MG63 (cell line): ENCODE results near the gene DUSP8. TPM values are rescaled to one million over a fixed set of nuclear protein-coding genes. Genes with fewer than 3 reads are reported as not detected.

Source experiments
- DNase-seq: peaks from one replicate; pipeline ENCODE4 v3.0.0-alpha.2; 2020
- H3K27me3 ChIP-seq: fragments of 250-450 bp; sonication (Bioruptor Pico); 2 replicates; pipeline ENCODE4 v1.5.1; 2020; ENCODE audit warnings: mild to moderate bottlenecking, moderate library complexity
- H3K36me3 ChIP-seq: fragments of 250-450 bp; sonication (Bioruptor Pico); 2 replicates; pipeline ENCODE4 v1.5.1; 2020; ENCODE audit warnings: mild to moderate bottlenecking, moderate library complexity
- H3K4me3 ChIP-seq: fragments of 250-450 bp; sonication (Bioruptor Pico); 2 replicates; pipeline ENCODE4 v1.5.1; 2020; ENCODE audit warnings: mild to moderate bottlenecking, moderate library complexity
- H3K9me3 ChIP-seq: fragments of 250-450 bp; sonication (Bioruptor Pico); 2 replicates; pipeline ENCODE4 v1.5.1; 2020; ENCODE audit warnings: mild to moderate bottlenecking, moderate library complexity
- total RNA-seq: library from RNA; depleted of rRNA; stranded (reverse); fragments of >200 nt; shearing (Covaris generic); gene quantifications from 2 replicates; pipeline ENCODE4 v1.2.3, GENCODE V29; 2014; ENCODE audit warnings: low replicate concordance

The DUSP8 gene
- total RNA-seq, 1 experiment from 2014 or later: 4.5 TPM

- H3K27me3 ChIP-seq: no peaks in the 10 kb centered on the region
- no peak overlapping the region for H3K4me3 ChIP-seq
- peaks cover 15% of the 10 kb centered on the region for H3K36me3 ChIP-seq
- no peaks in the 10 kb centered on the region for H3K9me3 ChIP-seq
- DNase-seq: no peak
These were observed 10.8 kb downstream of the DUSP8 start for GRCh38 chr11:1561266-1561665.

DNA sequence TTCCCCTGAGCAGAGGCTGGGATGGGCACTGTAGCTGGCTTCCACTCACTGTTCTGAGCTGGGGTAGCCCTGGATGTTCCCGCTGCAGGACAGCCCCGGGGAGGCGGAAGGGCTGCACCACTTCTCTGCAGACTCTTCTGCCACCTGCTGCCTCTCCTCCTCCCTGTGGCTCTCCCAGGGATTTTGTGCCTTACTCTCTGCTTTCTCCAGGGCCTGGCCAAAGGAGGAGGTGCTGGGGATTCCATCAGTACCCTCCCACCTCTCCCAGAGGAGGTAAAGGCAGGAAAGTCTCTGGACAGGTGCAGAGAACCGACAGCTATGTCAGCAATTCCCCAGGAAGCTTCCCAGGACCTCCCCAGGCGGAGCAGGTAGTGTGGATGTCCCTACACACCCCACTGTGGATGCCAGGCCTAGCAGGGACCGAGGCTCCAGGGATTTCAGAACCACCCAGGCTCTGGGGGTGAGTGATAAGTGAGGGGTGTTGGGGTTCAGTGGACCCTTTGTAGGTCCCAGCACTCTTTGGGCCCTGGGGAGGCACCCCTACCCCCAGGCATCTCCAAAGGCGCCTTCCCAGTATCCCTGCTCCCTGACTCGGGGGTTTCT is 11.3 kb downstream of the DUSP8 start:
- H3K9me3 ChIP-seq: no peaks in the 10 kb centered on the region
- H3K4me3 ChIP-seq: no peak overlapping the region
- H3K27me3 ChIP-seq: no peaks in the 10 kb centered on the region
- no peak for DNase-seq
- H3K36me3 ChIP-seq: peaks cover 15% of the 10 kb centered on the region

DNA sequence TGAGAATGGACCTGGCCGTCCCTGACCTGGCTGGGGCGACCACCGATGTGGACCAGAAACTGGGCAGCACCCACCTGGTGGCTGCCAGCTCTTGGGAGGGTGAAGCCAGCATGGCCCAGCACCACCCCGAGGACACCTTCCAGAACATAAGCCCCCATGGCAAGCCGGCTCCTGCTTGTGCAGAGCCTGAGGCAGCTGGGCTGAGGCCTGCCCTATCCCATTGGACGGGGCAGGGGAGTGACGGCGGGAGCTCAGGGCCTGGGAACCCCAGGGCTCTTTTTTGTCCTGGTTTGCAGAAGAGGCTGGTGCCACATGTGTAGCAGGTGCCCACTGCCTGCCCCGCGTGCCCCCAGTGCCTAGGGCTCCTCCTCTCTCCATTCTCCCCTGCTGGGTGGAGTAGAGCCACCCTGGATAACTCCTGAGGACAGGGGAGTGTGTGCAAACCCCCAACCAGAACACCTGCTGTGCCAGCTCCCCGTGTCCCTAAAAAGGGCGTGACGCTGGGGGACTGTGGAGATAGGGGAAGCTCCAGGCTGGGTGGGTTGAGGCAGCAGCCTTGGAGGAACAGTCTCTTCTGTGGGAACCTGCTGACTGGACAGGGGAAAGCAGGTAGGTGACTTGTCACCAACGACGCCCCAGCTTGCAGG is 11.9 kb downstream of the DUSP8 start:
- H3K36me3 ChIP-seq: peaks cover 15% of the 10 kb centered on the region
- H3K27me3 ChIP-seq: no peaks in the 10 kb centered on the region
- no peak for DNase-seq
- H3K4me3 ChIP-seq: no peak overlapping the region
- H3K9me3 ChIP-seq: no peaks in the 10 kb centered on the region

DNA sequence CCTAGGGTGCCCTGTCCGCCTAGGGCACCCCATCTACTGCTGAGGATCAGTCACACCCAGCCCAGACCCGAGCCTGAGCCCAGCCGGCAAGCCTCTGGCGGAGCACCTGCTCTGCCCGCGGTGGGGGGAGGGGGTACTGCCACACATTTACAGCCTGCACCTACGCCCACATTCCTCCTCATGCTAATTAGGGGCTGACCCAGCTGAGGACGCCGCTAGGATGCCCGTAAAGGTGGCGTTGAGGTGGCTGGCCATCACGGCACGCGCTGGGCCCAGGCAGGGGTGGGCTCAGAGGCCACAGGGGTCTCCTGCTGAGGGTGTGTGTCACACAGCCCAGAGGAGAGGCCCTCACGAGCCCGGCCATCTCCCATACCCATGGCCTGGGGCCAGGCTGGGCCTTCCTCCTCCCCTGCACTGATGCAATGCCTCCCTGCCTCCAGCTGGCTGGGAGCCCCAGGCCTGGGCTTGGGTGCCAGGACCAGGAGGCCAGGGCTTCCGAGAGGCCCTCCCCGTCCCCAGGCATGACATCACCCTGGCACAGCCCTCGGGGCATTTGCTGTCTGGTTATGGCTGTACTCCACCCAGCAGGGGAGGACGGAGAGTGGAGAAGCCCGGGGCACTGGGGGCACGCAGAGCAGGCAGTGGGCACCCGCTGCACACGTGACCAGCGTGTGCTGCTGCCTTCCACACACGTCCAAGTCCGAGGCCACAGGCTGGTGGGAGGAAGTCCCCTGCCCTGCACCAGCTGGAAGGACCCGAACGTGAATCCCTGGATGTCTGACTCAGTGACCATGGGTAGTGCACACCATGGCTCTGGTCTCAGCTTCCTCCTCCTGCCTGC is 12.7 kb downstream of the DUSP8 start:
- peak; percentile 99 for DNase-seq
- Histone ChIP-seq H3K4me3 (peak overlapping the region; percentile 21), H3K27me3 (no peaks in the 10 kb centered on the region), H3K9me3 (no peaks in the 10 kb centered on the region), H3K36me3 (peaks cover 10% of the 10 kb centered on the region)

DNA sequence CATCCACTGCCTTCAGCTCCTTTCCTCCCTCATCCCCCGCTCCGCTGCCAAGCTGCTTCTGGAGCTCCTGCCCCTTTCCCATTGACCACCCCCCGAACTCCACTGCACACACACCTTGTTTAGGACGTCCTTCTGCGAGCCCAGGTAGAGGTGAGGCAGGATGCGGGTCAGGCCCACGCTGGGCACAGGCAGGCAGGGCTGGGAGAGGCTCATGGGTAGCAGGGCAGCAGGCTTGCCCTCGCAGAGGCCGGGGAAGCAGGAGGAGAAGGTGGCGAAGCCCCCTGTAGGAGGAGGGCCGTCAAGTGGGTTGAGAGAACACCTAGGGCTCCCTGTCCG is 13.3 kb downstream of the DUSP8 start:
- Histone ChIP-seq H3K4me3 (peak overlapping the region; percentile 21), H3K36me3 (peaks cover 10% of the 10 kb centered on the region), H3K27me3 (no peaks in the 10 kb centered on the region), H3K9me3 (no peaks in the 10 kb centered on the region)
- no peak for DNase-seq

- peak overlapping the region; percentile 21 for H3K4me3 ChIP-seq
- DNase-seq: peak; percentile 87
- H3K9me3 ChIP-seq: no peaks in the 10 kb centered on the region
- H3K27me3 ChIP-seq: no peaks in the 10 kb centered on the region
- peaks cover 10% of the 10 kb centered on the region for H3K36me3 ChIP-seq
These were observed 13.9 kb downstream of the DUSP8 start for GRCh38 chr11:1557904-1558774.

DNA sequence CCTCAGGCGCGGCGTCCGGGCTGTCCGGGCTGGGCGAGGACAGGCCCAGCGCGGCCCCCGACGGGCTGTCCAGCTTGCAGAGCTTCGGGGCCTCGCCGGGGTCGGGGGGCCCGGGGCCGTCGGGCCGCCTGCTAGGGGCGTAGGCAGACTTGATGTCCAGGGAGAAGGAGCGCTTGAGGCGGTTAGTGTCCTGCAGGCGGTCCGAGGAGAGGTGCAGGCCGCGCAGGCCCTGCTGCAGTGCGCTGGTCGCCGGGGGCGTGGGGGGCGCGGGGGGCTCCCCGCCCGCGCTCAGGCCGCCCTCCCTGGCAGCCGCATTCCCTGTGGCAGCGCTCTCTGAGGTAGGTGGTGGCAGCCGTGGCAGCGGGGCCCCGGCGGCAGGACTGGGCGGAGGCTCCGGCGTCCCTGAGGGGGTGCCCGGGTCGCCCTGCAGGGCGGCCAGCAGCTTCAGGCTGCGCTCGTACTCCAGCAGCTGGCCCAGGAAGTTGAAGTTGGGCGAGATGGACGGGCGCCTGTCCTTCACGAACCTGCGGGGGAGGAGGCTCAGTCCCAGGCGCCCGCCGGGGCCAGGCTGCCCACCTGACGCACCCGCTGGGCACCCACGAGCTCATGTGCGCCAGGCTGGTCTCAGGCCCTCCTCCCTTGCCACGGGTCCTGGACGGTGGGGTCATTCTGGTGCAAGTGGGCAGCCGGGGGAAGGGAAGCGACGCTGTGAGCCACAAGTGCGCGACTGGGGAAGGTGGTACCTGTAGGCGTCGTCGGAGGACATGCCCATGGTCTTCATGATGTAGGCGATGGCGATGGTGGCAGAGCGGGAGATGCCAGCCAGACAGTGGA is 14.8 kb downstream of the DUSP8 start:
- no peak overlapping the region for H3K4me3 ChIP-seq
- peaks cover 10% of the 10 kb centered on the region for H3K36me3 ChIP-seq
- no peak for DNase-seq
- no peaks in the 10 kb centered on the region for H3K9me3 ChIP-seq
- no peaks in the 10 kb centered on the region for H3K27me3 ChIP-seq

GRCh38 chr11:1556278-1556902 is 15.7 kb downstream of the DUSP8 start:
- peaks cover 10% of the 10 kb centered on the region; the same call in 1 of the 2 replicates for H3K36me3 ChIP-seq
- H3K4me3 ChIP-seq: no peak overlapping the region
- DNase-seq: no peak
- H3K9me3 ChIP-seq: no peaks in the 10 kb centered on the region
- no peaks in the 10 kb centered on the region for H3K27me3 ChIP-seq

DNA sequence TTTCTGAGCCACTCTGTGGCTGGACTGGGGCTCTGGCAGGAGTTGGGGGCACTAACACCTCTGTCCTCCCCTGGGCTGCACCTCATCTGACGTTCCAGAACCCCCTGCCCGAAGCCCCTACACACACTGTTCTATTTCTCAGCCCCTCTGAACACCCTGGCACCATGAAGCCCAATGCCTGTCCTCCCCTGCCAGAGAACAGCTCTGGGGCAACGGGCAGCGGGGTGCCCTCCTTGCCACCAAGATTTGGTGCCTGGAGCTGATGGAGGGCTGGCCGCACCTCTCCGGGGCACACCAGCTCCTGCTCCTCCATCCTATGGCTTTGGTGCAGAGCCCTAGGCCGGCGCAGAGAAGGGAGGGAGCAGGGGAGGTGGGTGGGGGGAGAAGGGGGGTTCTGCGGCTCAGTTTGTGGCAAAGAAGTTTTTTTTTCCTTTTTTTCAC is 16.3 kb downstream of the DUSP8 start:
- Histone ChIP-seq H3K9me3 (no peaks in the 10 kb centered on the region), H3K27me3 (no peaks in the 10 kb centered on the region), H3K36me3 (peaks cover 10% of the 10 kb centered on the region; the same call in 1 of the 2 replicates), H3K4me3 (no peak overlapping the region)
- DNase-seq: no peak

GRCh38 chr11:1554981-1555712 is 16.9 kb downstream of the DUSP8 start:
- DNase-seq: no peak
- no peaks in the 10 kb centered on the region for H3K9me3 ChIP-seq
- no peaks in the 10 kb centered on the region for H3K27me3 ChIP-seq
- H3K4me3 ChIP-seq: no peak overlapping the region
- H3K36me3 ChIP-seq: peaks cover 10% of the 10 kb centered on the region; the same call in 1 of the 2 replicates

- no peak overlapping the region for H3K4me3 ChIP-seq
- no peaks in the 10 kb centered on the region for H3K27me3 ChIP-seq
- no peaks in the 10 kb centered on the region for H3K9me3 ChIP-seq
- peaks cover 10% of the 10 kb centered on the region; the same call in 1 of the 2 replicates for H3K36me3 ChIP-seq
- no peak for DNase-seq
These were observed 18.1 kb downstream of the DUSP8 start for GRCh38 chr11:1553808-1554594.

DNA sequence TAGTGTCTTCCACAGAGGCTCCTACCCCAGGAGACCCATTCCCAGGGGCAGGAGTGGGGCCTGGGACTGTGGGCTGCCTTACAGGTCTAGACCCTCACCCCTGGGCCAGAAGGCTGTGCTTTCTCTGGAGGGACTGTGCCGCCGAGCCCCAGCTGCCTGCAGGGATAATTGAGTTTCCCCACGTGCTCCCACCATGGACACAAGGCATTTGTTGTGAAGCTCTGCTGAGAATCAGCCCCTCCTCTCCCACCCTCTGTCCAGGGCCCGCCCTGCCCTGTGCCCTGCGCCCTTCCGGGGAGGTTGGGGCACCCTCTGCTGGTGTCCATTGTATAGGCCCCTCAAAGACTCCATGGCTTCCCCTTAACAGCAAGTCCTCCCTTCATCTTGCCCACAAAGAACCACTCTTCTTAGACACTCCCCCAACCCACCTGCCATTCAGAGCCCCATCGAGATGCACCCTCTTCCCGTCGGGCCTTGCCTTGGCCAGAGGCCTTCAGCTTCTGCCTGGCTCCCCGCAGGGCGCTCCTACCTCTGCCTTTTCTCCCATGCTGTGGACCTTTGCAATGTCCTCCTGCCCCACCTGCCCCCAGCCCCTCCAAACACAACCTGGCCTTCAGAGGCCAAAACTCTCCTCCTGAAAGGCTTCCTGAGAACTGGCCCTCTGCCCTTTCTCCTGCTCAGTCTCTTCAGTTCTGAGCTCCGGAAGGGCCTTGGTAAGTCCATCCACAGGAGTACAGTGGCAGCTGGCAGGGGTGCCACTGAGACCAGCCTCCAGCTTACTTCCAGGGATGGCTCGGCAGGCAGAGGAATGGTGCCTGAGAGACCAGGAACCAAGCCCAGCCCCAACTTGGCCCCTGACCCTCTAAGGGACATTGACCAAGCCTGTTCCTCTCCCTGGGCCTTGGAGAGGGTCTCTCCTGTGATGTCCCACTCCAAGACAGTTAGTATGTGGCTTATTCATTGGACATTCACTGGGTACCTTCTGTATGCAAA is 22.4 kb downstream of the DUSP8 start:
- H3K9me3 ChIP-seq: no peaks in the 10 kb centered on the region
- no peaks in the 10 kb centered on the region for H3K36me3 ChIP-seq
- no peak for DNase-seq
- H3K27me3 ChIP-seq: peaks cover 7% of the 10 kb centered on the region
- H3K4me3 ChIP-seq: no peak overlapping the region
